LNCaP clone FGC (cell line): Measurements from ENCODE around the gene IFIH1.
A peak's percentile ranks its signal among the peaks of the same experiment; 100 is the strongest.

Experiments
- DNase-seq: peaks from one replicate; pipeline ENCODE4 v3.0.0-alpha.2; 2011; ENCODE audit warnings: low read depth
- H3K4me3 ChIP-seq: 2 replicates; pipeline ENCODE4 v1.5.1; 2011; ENCODE audit warnings: mild to moderate bottlenecking, low read depth, low read length, control low read depth
- CTCF ChIP-seq: IDR thresholded peaks from 2 replicates; pipeline ENCODE4 v1.5.1; 2012; ENCODE audit warnings: mild to moderate bottlenecking; ENCODE audit not compliant: control insufficient read depth, insufficient read depth; ENCODE audit errors: extremely low read depth

Gene IFIH1

GRCh38 chr2:162282765-162283425 lies 35.6 kb downstream of the IFIH1 start:
- H3K4me3 ChIP-seq = no peak overlapping the region
- TF ChIP-seq CTCF = no peak
- DNase-seq = no peak

GRCh38 chr2:162280654-162281053 lies 37.8 kb downstream of the IFIH1 start:
- no peak for DNase-seq
- TF ChIP-seq CTCF = peak; percentile 7; the same call in 1 of the 2 replicates
- H3K4me3 ChIP-seq = no peak overlapping the region

GRCh38 chr2:162277381-162277780 lies 41.1 kb downstream of the IFIH1 start:
- TF ChIP-seq CTCF = no peak
- DNase-seq = no peak
- no peak overlapping the region for H3K4me3 ChIP-seq

- no peak overlapping the region for H3K4me3 ChIP-seq
- TF ChIP-seq CTCF = no peak
- DNase-seq = no peak
Observed at GRCh38 chr2:162267996-162268395, 50.5 kb downstream of the IFIH1 start.

GRCh38 chr2:162267496-162267895 lies 51.0 kb downstream of the IFIH1 start:
- DNase-seq = no peak
- no peak for TF ChIP-seq CTCF
- no peak overlapping the region for H3K4me3 ChIP-seq

GRCh38 chr2:162266460-162266760 lies 52.1 kb downstream of the IFIH1 start:
- TF ChIP-seq CTCF = no peak
- no peak overlapping the region for H3K4me3 ChIP-seq
- no peak for DNase-seq
